ENCODE data around the gene RAB11FIP4.

- no peak for TF ChIP-seq KLF9 (tag by site-specific recombination; IDR thresholded peaks at IDR 0.05; ENCODE audit: low read depth)
- TF ChIP-seq ZEB2 (tag by site-specific recombination; IDR thresholded peaks at IDR 0.05), result no peak
- no peak for TF ChIP-seq CTCF (tag by site-specific recombination; IDR thresholded peaks at IDR 0.05)
- no peak for TF ChIP-seq ZNF433 (tag by site-specific recombination; IDR thresholded peaks at IDR 0.05; ENCODE audit: low read depth)
- TF ChIP-seq, protein P1, sequence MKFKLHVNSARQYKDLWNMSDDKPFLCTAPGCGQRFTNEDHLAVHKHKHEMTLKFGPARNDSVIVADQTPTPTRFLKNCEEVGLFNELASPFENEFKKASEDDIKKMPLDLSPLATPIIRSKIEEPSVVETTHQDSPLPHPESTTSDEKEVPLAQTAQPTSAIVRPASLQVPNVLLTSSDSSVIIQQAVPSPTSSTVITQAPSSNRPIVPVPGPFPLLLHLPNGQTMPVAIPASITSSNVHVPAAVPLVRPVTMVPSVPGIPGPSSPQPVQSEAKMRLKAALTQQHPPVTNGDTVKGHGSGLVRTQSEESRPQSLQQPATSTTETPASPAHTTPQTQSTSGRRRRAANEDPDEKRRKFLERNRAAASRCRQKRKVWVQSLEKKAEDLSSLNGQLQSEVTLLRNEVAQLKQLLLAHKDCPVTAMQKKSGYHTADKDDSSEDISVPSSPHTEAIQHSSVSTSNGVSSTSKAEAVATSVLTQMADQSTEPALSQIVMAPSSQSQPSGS (tag by site-specific recombination; IDR thresholded peaks at IDR 0.05; ENCODE audit: low read depth), result no peak
These were observed 33.6 kb upstream of the RAB11FIP4 start for GRCh38 chr17:31357839-31358394.

Data from HEK293 (cell line).